Natural killer cell (primary cell): ENCODE results near the gene MAP4K3. TPM values are rescaled to one million over a fixed set of nuclear protein-coding genes. Genes with fewer than 3 reads are reported as not detected.

ENCODE experiments used
- ATAC-seq, 3 donors: fragments of 150-1000 bp in 2 of 3; fragments of 200-7000 bp in 1 of 3; cut with Tn5 transposase; 1 replicate in 1 of 3; 2 replicates in 2 of 3; pipeline ENCODE4 v1.10.0; 2021; ENCODE audit warnings: mild to moderate bottlenecking in 2 of 3, moderate library complexity in 2 of 3
- DNase-seq, 2 donors: peaks; one replicate each; pipeline versions ENCODE4 v3.0.0 to v3.0.0-alpha.2; 2013 to 2021; ENCODE audit warnings: mixed read lengths in 1 of 2
- H3K27ac ChIP-seq: one replicate; pipeline ENCODE4 v1.5.1; 2013; ENCODE audit warnings: mild to moderate bottlenecking, low read length
- H3K27me3 ChIP-seq: one replicate; pipeline ENCODE4 v1.6.1; 2013; ENCODE audit warnings: low read length; ENCODE audit not compliant: control insufficient read depth, insufficient read depth
- H3K36me3 ChIP-seq: one replicate; pipeline ENCODE4 v1.6.1; 2013; ENCODE audit warnings: low read length; ENCODE audit not compliant: control insufficient read depth, insufficient read depth
- H3K4me1 ChIP-seq: one replicate; pipeline ENCODE4 v1.6.1; 2013; ENCODE audit warnings: low read length; ENCODE audit not compliant: control insufficient read depth, insufficient read depth
- H3K4me3 ChIP-seq: one replicate; pipeline ENCODE4 v1.5.1; 2013; ENCODE audit warnings: low read length
- H3K9me3 ChIP-seq: one replicate; pipeline ENCODE4 v1.6.1; 2013; ENCODE audit warnings: low read length; ENCODE audit not compliant: control insufficient read depth, insufficient read depth
- H3K27ac Mint-ChIP-seq, 2 donors: one replicate each; pipeline ENCODE4 v1.8.0; 2022; ENCODE audit warnings: mild to moderate bottlenecking in 2 of 2, mixed read lengths in 2 of 2, moderate library complexity in 1 of 2
- H3K27me3 Mint-ChIP-seq, 2 donors: one replicate each; pipeline ENCODE4 v1.8.0; 2022; ENCODE audit warnings: low read depth in 2 of 2, mixed read lengths in 2 of 2
- H3K36me3 Mint-ChIP-seq: one replicate; pipeline ENCODE4 v1.8.0; 2022; ENCODE audit warnings: mixed read lengths
- H3K4me1 Mint-ChIP-seq, 2 donors: one replicate each; pipeline ENCODE4 v1.8.0; 2022; ENCODE audit warnings: mixed read lengths in 2 of 2
- H3K4me3 Mint-ChIP-seq: one replicate; pipeline ENCODE4 v1.8.0; 2022; ENCODE audit warnings: mild to moderate bottlenecking, moderate library complexity, mixed read lengths
- H3K9me3 Mint-ChIP-seq, 2 donors: one replicate each; pipeline ENCODE4 v1.8.0; 2022; ENCODE audit warnings: mixed read lengths in 2 of 2
- CTCF ChIP-seq: fragments of 200-600 bp; IDR thresholded peaks from one replicate; pipeline ENCODE4 v1.8.0; 2022; ENCODE audit warnings: antibody characterized with exemption
- WGBS: methylation state at CpG from one replicate; pipeline ENCODE4 v1.1.7; 2013; ENCODE audit warnings: missing lambda C conversion rate; ENCODE audit not compliant: insufficient coverage; 5-methylcytosine and 5-hydroxymethylcytosine counted together
- intact Hi-C: fragments of 100-400 bp; cut with micrococcal nuclease; formaldehyde crosslinking; loops from one replicate; pipeline ENCODE4 v1.14.2; 2022
- total RNA-seq, 4 donors: library from RNA; stranded (reverse); fragments of 120-200 nt in 1 of 4; gene quantifications; one replicate each; pipeline versions ENCODE4 v1.2.3 to v1.2.4, GENCODE V29; 2013 to 2022

MAP4K3 gene
- total RNA-seq, 3 donors from 2014 or later (not counting 1 experiment from before 2014, with no cell fraction given): 17.3 to 25.9 (median 20.3) TPM

DNA sequence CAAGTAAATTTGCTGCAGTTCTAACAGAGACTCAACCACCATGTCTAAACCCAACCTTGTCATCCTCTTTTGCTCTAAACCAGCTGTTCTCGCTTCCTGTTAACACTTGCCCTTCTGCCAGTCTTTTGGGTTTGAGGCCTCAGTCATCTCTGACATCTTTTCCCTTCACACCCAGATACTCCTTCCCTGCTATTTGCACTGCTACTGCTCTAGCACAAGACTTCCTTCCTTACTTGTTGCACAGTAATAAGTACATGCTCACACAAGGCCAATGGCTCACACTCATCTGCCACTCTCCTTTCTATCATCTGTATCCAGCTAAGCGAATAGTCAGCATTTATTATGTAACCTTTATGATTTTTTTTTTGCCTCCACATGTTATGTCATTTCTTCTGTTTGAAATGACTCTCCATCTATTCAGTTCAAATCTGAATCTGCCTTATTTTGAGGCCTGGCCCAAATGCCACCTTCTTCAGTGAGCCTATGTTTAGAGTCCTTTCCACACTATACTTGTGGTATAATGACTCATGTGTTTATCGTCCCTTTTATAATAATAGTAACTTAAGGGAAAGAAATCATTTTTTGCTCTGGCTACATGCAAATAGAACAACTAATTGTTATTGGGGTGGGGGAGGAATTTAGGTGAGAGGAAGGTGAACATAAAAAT, 170.8 kb downstream of the MAP4K3 start:
- no peak for TF ChIP-seq CTCF

GRCh38 chr2:39265315-39265714, 171.8 kb downstream of the MAP4K3 start:
- Histone ChIP-seq H3K36me3 (no peaks in the 10 kb centered on the region), H3K9me3 (no peaks in the 10 kb centered on the region), H3K4me1 (no peaks in the 10 kb centered on the region), H3K27me3 (no peaks in the 10 kb centered on the region), H3K4me3 (no peak overlapping the region), H3K27ac (peak overlapping the region; percentile 38)
- 57% methylated on average over 1 of the region's 2 CpGs for WGBS
- no peaks in the 10 kb centered on the region for H3K36me3 Mint-ChIP-seq
- no peak for DNase-seq
- H3K4me3 Mint-ChIP-seq: no peak overlapping the region
- peaks cover 20 to 21% of the 10 kb centered on the region in 2 donors for H3K4me1 Mint-ChIP-seq
- no peaks in the 10 kb centered on the region for H3K27me3 Mint-ChIP-seq
- peak overlapping the region; percentile 66 to 76 for H3K27ac Mint-ChIP-seq
- intact Hi-C loops: no loop called here
- TF ChIP-seq CTCF: no peak
- no peaks in the 10 kb centered on the region for H3K9me3 Mint-ChIP-seq
- ATAC-seq: no peak

More for the DNA sequence above, 170.8 kb downstream of the MAP4K3 start:
- no peak overlapping the region for H3K4me3 ChIP-seq
- H3K4me3 Mint-ChIP-seq: peak overlapping the region; percentile 29
- H3K9me3 Mint-ChIP-seq: no peaks in the 10 kb centered on the region
- H3K9me3 ChIP-seq: no peaks in the 10 kb centered on the region
- WGBS: 72% methylated on average over 2 of the region's 3 CpGs
- H3K4me1 Mint-ChIP-seq: peaks cover 20 to 21% of the 10 kb centered on the region in 2 donors
- no peak overlapping the region for H3K27ac ChIP-seq
- peak overlapping the region; percentile 76 for H3K27ac Mint-ChIP-seq
- peak; percentile 37 to 65 (median 60) for ATAC-seq
- no peaks in the 10 kb centered on the region for H3K36me3 Mint-ChIP-seq
- H3K27me3 Mint-ChIP-seq: no peaks in the 10 kb centered on the region
- no peaks in the 10 kb centered on the region for H3K27me3 ChIP-seq
- intact Hi-C loops: no loop called here
- H3K4me1 ChIP-seq: no peaks in the 10 kb centered on the region
- no peaks in the 10 kb centered on the region for H3K36me3 ChIP-seq
- peak in 1 of 2 donors; percentile 17 for DNase-seq

DNA sequence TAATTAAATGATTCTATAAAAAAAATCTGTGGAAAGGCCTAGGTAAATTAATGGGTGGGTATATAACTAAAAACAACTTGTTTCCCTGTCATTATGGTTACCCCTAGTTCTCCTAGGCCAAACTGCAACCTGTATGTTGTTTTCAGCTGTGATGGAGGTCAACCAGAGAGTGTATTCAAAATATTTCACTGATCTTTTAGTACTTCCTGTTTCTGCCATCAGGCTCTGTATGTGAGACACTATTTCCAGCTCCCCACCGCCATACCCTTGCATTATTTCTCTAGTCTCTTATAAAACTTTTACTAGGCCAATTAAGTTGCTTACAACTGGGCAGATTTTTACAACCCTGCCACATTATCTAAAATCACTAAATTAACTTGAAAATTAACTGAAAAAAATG, 172.4 kb downstream of the MAP4K3 start:
- Mint-ChIP-seq H3K4me1 (peaks cover 20 to 21% of the 10 kb centered on the region in 2 donors), H3K9me3 (no peaks in the 10 kb centered on the region), H3K4me3 (no peak overlapping the region), H3K36me3 (no peaks in the 10 kb centered on the region), H3K27me3 (no peaks in the 10 kb centered on the region), H3K27ac (peak overlapping the region; percentile 66 to 76)
- Histone ChIP-seq H3K27me3 (no peaks in the 10 kb centered on the region), H3K4me1 (no peaks in the 10 kb centered on the region), H3K27ac (peak overlapping the region; percentile 52), H3K9me3 (no peaks in the 10 kb centered on the region), H3K4me3 (no peak overlapping the region), H3K36me3 (peaks cover 3% of the 10 kb centered on the region)
- ATAC-seq: peak in 1 of 3 donors; percentile 47
- WGBS: 63% methylated on average over 1 of the region's 1 CpG
- intact Hi-C loops: no loop called here
- TF ChIP-seq CTCF: no peak
- peak in 1 of 2 donors; percentile 9 for DNase-seq

GRCh38 chr2:39260087-39260486, 177.0 kb downstream of the MAP4K3 start:
- peaks cover 10% of the 10 kb centered on the region for H3K36me3 ChIP-seq
- H3K4me3 ChIP-seq: no peak overlapping the region
- no peaks in the 10 kb centered on the region for H3K9me3 Mint-ChIP-seq
- no peak overlapping the region for H3K27ac Mint-ChIP-seq
- 93% methylated on average over 2 of the region's 4 CpGs for WGBS
- TF ChIP-seq CTCF: no peak
- no peaks in the 10 kb centered on the region for H3K27me3 Mint-ChIP-seq
- intact Hi-C loops: no loop called here
- no peaks in the 10 kb centered on the region for H3K27me3 ChIP-seq
- DNase-seq: no peak
- H3K4me3 Mint-ChIP-seq: no peak overlapping the region
- H3K27ac ChIP-seq: no peak overlapping the region
- H3K4me1 Mint-ChIP-seq: peaks cover 6 to 7% of the 10 kb centered on the region in 2 donors
- no peaks in the 10 kb centered on the region for H3K4me1 ChIP-seq
- no peak for ATAC-seq
- H3K9me3 ChIP-seq: no peaks in the 10 kb centered on the region
- H3K36me3 Mint-ChIP-seq: peaks cover 6% of the 10 kb centered on the region
